Testis (tissue), 3 donors: Measurements from ENCODE around the gene GDF11. TPM values are rescaled to one million over a fixed set of nuclear protein-coding genes. Genes with fewer than 3 reads are reported as not detected.

Source experiments
- DNase-seq: peaks from one replicate; pipeline ENCODE4 v3.0.0-alpha.2; 2019
- H3K27ac ChIP-seq, 2 donors: fragments of 200-600 bp; sonication (generic); one replicate each; pipeline ENCODE4 v1.5.1; 2019
- H3K27me3 ChIP-seq: fragments of 200-600 bp; sonication (generic); one replicate; pipeline ENCODE4 v1.5.1; 2019
- H3K36me3 ChIP-seq: fragments of 200-600 bp; sonication (generic); one replicate; pipeline ENCODE4 v1.5.1; 2017; ENCODE audit warnings: low read depth; ENCODE audit errors: missing control alignments
- H3K4me1 ChIP-seq: fragments of 200-600 bp; sonication (generic); one replicate; pipeline ENCODE4 v1.5.1; 2019
- H3K4me3 ChIP-seq, 2 donors: fragments of 200-600 bp; sonication (generic); one replicate each; pipeline ENCODE4 v1.5.1; 2017 to 2019
- H3K9me3 ChIP-seq: fragments of 200-600 bp; sonication (generic); one replicate; pipeline ENCODE4 v1.5.1; 2017
- CTCF ChIP-seq, 3 experiments: fragments of 450-650 bp in 2 of 3; fragments of 200-600 bp in 1 of 3; sonication (generic) in 1 of 3; IDR thresholded peaks; one replicate each; pipeline ENCODE4 v1.5.1; 2016 to 2019; ENCODE audit warnings: antibody characterized with exemption in 3 of 3, mild to moderate bottlenecking in 2 of 3, moderate library complexity in 1 of 3
- POLR2A ChIP-seq: fragments of 450-650 bp; IDR thresholded peaks from one replicate; pipeline ENCODE4 v1.6.1; 2017; ENCODE audit warnings: antibody characterized with exemption, mild to moderate bottlenecking, moderate library complexity
- WGBS, 2 donors: methylation state at CpG; one replicate each; pipeline ENCODE4 v1.1.5; 2018; 5-methylcytosine and 5-hydroxymethylcytosine counted together
- intact Hi-C: fragments of 100-400 bp; cut with DNase I; formaldehyde crosslinking; loops from one replicate; pipeline ENCODE4 v1.15.1; 2023; ENCODE audit warnings: low total_unique reads
- polyA plus RNA-seq: library from polyadenylated mRNA; stranded (reverse); fragments of 350-450 nt; fragmentation: Illumina TruSeq; extraction: RNeasy Lipid Tissue Mini Kit (QIAGEN cat#74804); gene quantifications from one replicate; pipeline ENCODE4 v1.2.3, GENCODE V29; 2014; ENCODE audit warnings: low read depth, low replicate concordance; ENCODE audit not compliant: insufficient read depth
- small RNA-seq, 2 donors: library from RNA; depleted of rRNA; stranded (forward); fragments of <200 nt; gene quantifications; one replicate each; pipeline ENCODE3, GENCODE V24; 2016
- total RNA-seq, 2 donors: library from RNA; depleted of rRNA; stranded (reverse); fragments of >200 nt; gene quantifications; one replicate each; pipeline ENCODE4 v1.2.3, GENCODE V29; 2016

Gene GDF11
- total and polyA plus RNA-seq, 3 donors from 2014 or later = 3.0 to 3.3 (median 3.1) TPM

GRCh38 chr12:55789171-55789570 lies 46.2 kb downstream of the GDF11 start:
- no peaks in the 10 kb centered on the region for H3K4me1 ChIP-seq
- H3K27me3 ChIP-seq = no peaks in the 10 kb centered on the region
- DNase-seq = no peak
- no peaks in the 10 kb centered on the region for H3K36me3 ChIP-seq
- H3K4me3 ChIP-seq = no peak overlapping the region
- H3K27ac ChIP-seq = no peak overlapping the region
- intact Hi-C loops = no loop called here
- no peak for TF ChIP-seq CTCF (IDR thresholded peaks at IDR 0.05)
- TF ChIP-seq POLR2A = no peak
- WGBS, 2 donors = 82 to 92% methylated on average over 2 of the region's 2 CpGs
- no peaks in the 10 kb centered on the region for H3K9me3 ChIP-seq

GRCh38 chr12:55789893-55790292 lies 47.0 kb downstream of the GDF11 start:
- intact Hi-C loops = no loop called here
- H3K9me3 ChIP-seq = no peaks in the 10 kb centered on the region
- no peaks in the 10 kb centered on the region for H3K27me3 ChIP-seq
- 88 to 90% methylated on average over 4 of the region's 4 CpGs for WGBS, 2 donors
- no peak overlapping the region for H3K4me3 ChIP-seq
- no peaks in the 10 kb centered on the region for H3K36me3 ChIP-seq
- H3K4me1 ChIP-seq = no peaks in the 10 kb centered on the region
- TF ChIP-seq CTCF (IDR thresholded peaks at IDR 0.05) = no peak
- no peak for TF ChIP-seq POLR2A
- DNase-seq = no peak
- no peak overlapping the region for H3K27ac ChIP-seq

- TF ChIP-seq CTCF (IDR thresholded peaks at IDR 0.05) (no peak), POLR2A (no peak)
- no peaks in the 10 kb centered on the region for H3K4me1 ChIP-seq
- no peak for DNase-seq
- no peaks in the 10 kb centered on the region for H3K36me3 ChIP-seq
- intact Hi-C loops = no loop called here
- no peak overlapping the region for H3K4me3 ChIP-seq
- H3K9me3 ChIP-seq = no peaks in the 10 kb centered on the region
- H3K27ac ChIP-seq = no peak overlapping the region
- H3K27me3 ChIP-seq = no peaks in the 10 kb centered on the region
Measured at GRCh38 chr12:55795950-55796349, 53.0 kb downstream of the GDF11 start.

- DNase-seq = peak; percentile 32
- WGBS, 2 donors = 48 to 58% methylated on average over 5 of the region's 5 CpGs
- TF ChIP-seq POLR2A (no peak), CTCF (IDR thresholded peaks at IDR 0.05) (peak; percentile 4 to 43 (median 40))
- Histone ChIP-seq H3K4me3 (no peak overlapping the region), H3K27me3 (no peaks in the 10 kb centered on the region), H3K36me3 (no peaks in the 10 kb centered on the region), H3K4me1 (no peaks in the 10 kb centered on the region), H3K9me3 (no peaks in the 10 kb centered on the region), H3K27ac (no peak overlapping the region)
- intact Hi-C loops = no loop called here
Measured at GRCh38 chr12:55797068-55797467, 54.1 kb downstream of the GDF11 start.

GRCh38 chr12:55797550-55797949 lies 54.6 kb downstream of the GDF11 start:
- intact Hi-C loops = no loop called here
- H3K4me3 ChIP-seq = no peak overlapping the region
- H3K27me3 ChIP-seq = no peaks in the 10 kb centered on the region
- H3K36me3 ChIP-seq = no peaks in the 10 kb centered on the region
- no peaks in the 10 kb centered on the region for H3K9me3 ChIP-seq
- H3K27ac ChIP-seq = no peak overlapping the region
- WGBS, 2 donors = 77 to 80% methylated on average over 4 of the region's 4 CpGs
- H3K4me1 ChIP-seq = no peaks in the 10 kb centered on the region
- no peak for DNase-seq
- TF ChIP-seq CTCF (IDR thresholded peaks at IDR 0.05) = no peak
- no peak for TF ChIP-seq POLR2A

Small RNA genes lying within 50 kb of the gene (small RNA-seq; reads per million reads assigned to genes)
- gene AC009779.1 (0 reads per million in 2 donors), gene RF00017 (0 reads per million in 2 donors)

Other genes starting within 250 kb of the GDF11 start
- not detected for gene OR6C4, start 193.5 kb upstream of the GDF11 start, total RNA-seq
- gene OR6C4, start 193.5 kb upstream of the GDF11 start, polyA plus RNA-seq = not detected
- gene OR2AP1, start 170.7 kb upstream of the GDF11 start, total RNA-seq = not detected
- not detected for gene OR2AP1, start 170.7 kb upstream of the GDF11 start, polyA plus RNA-seq
- not detected for gene OR10P1, start 106.2 kb upstream of the GDF11 start, total RNA-seq
- not detected for gene OR10P1, start 106.2 kb upstream of the GDF11 start, polyA plus RNA-seq
- 10 to 100 TPM; 26.4 to 30.6 TPM for gene ITGA7, start 35.2 kb upstream of the GDF11 start, total RNA-seq
- 43.3 TPM for gene ITGA7, start 35.2 kb upstream of the GDF11 start, polyA plus RNA-seq
- 100 to 1,000 TPM; 110 to 145 TPM for gene BLOC1S1, start 27.1 kb upstream of the GDF11 start, total RNA-seq
- gene BLOC1S1, start 27.1 kb upstream of the GDF11 start, polyA plus RNA-seq = 108 TPM
- gene RDH5, start 22.7 kb upstream of the GDF11 start, total RNA-seq = 10 to 100 TPM; 15.1 to 18.0 TPM
- 9.8 TPM for gene RDH5, start 22.7 kb upstream of the GDF11 start, polyA plus RNA-seq
- gene CD63, start 14.1 kb upstream of the GDF11 start, total RNA-seq = 100 to 1,000 TPM; 600 to 668 TPM
- 655 TPM for gene CD63, start 14.1 kb upstream of the GDF11 start, polyA plus RNA-seq
- gene SARNP, start 74.6 kb downstream of the GDF11 start, total RNA-seq = 10 to 100 TPM; 88.3 to 96.3 TPM
- 99.2 TPM for gene SARNP, start 74.6 kb downstream of the GDF11 start, polyA plus RNA-seq
- 10 to 100 TPM; 16.2 to 18.6 TPM for gene ORMDL2, start 74.9 kb downstream of the GDF11 start, total RNA-seq
- 82.4 TPM for gene ORMDL2, start 74.9 kb downstream of the GDF11 start, polyA plus RNA-seq
- 10 to 100 TPM; 74.6 to 75.4 TPM for gene DNAJC14, start 86.5 kb downstream of the GDF11 start, total RNA-seq
- gene DNAJC14, start 86.5 kb downstream of the GDF11 start, polyA plus RNA-seq = 67.6 TPM
- 1 to 10 TPM; 1.3 TPM for gene MMP19, start 99.8 kb downstream of the GDF11 start, total RNA-seq
- 6.5 TPM for gene MMP19, start 99.8 kb downstream of the GDF11 start, polyA plus RNA-seq
- gene PYM1, start 184.8 kb downstream of the GDF11 start, total RNA-seq = 10 to 100 TPM; 51.8 to 71.3 TPM
- 51.6 TPM for gene PYM1, start 184.8 kb downstream of the GDF11 start, polyA plus RNA-seq
- 10 to 100 TPM; 28.9 to 40.4 TPM for gene DGKA, start 188.0 kb downstream of the GDF11 start, total RNA-seq
- 40.3 TPM for gene DGKA, start 188.0 kb downstream of the GDF11 start, polyA plus RNA-seq
- 10 to 100 TPM in 1 of 2 donors, 1 to 10 TPM in 1; 8.9 to 11.1 TPM for gene PMEL, start 222.9 kb downstream of the GDF11 start, total RNA-seq
- 8.2 TPM for gene PMEL, start 222.9 kb downstream of the GDF11 start, polyA plus RNA-seq
- gene CDK2, start 223.7 kb downstream of the GDF11 start, total RNA-seq = 10 to 100 TPM; 16.5 to 20.3 TPM
- gene CDK2, start 223.7 kb downstream of the GDF11 start, polyA plus RNA-seq = 19.8 TPM
- 100 to 1,000 TPM; 144 to 198 TPM for gene RAB5B, start 231.0 kb downstream of the GDF11 start, total RNA-seq
- gene RAB5B, start 231.0 kb downstream of the GDF11 start, polyA plus RNA-seq = 139 TPM